GM11168 (cell line): ENCODE data around the gene VEPH1.

ENCODE experiments used
- in situ Hi-C: fragments of 300-500 bp; cut with MboI; formaldehyde crosslinking; loops from one replicate; pipeline ENCODE4 v1.12.0; 2022; ENCODE audit warnings: low sequenced_read_pairs; ENCODE audit not compliant: unreplicated experiment

Gene VEPH1

DNA sequence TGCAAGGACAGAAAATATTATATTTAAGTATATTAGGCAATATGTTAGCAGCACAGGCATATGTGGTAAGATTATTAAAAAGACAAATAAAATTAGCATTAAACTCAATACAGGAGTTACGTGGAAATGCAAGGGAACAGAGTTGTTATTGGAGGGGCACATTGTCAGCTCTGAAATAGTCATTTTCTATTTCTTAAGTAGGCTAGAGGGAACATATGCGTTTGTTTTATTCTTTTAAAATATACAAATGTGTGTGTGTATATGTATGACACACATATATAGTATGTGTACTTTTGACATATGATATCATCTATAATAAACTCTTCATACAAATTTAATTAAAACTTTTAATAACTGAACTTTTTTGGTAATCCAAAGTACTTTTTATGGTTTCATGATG is 22.8 kb upstream of the VEPH1 start:
- in situ Hi-C loops: no loop called here

DNA sequence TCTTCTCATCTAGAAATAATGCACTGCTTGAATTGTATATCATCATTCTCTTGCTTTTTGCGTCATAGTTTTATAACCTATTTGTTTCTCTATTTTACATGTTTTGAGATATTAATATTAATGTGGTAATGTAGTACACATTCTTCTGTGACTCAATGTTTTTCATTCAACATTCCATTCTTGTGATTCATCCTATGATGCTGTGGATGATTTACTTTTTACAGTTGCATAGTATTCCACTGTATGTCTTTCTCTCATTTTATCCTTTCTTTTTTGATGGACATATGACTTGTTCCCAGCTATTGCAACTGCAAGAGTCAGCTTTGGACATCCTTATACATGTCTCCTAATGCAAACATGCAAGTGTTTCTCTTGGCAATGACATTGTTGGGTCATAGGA is 20.6 kb upstream of the VEPH1 start:
- in situ Hi-C loops: no loop called here

DNA sequence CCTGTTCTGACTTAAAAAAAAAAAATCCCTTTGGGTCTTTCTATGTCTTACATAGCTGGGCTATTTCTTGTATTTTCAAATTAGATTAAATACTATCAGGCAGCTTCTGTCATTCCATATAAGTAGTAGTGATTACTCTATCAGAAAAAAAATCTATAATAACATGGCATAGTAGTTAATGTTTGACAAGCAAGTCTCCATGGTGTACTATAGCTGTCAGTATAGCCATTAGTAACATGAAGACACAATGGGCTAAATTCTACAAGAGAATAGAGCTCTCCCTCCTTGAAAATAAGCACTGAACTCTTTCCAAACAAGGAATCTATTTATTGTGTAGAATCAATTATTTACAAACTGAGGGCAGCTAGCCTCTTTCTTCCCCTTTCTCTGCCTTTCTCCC is 19.4 kb upstream of the VEPH1 start:
- in situ Hi-C loops: no loop called here

DNA sequence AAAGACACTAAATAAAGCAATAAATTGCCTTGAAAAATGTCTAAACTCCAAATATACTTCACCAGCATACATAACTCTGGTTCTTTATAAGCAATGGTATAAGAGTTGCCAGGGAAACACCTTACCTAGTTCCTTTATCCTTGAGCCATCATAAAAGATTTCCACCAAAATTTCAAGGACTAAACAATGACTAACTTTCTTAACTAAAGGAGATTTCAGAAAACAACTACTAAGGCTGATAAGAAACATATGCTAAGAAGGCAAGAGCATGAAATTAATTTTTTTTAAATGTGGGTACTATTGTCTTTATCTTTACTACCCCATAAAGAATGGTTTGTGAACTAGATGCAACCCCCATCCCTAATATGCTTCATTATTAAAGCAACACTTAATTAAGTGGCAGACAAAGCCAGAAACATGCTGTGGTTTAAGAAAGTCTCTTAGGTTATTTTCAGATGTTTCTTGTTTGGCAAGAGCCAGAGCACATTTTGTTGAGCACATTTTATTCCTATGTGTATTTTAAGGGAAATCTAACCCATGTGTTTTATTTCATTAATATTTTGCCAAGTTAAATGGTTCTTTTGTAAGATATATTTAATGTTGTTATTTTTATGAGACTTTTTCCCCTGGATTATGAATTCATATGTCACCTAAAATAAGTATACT is 17.4 kb upstream of the VEPH1 start:
- in situ Hi-C loops: no loop called here

DNA sequence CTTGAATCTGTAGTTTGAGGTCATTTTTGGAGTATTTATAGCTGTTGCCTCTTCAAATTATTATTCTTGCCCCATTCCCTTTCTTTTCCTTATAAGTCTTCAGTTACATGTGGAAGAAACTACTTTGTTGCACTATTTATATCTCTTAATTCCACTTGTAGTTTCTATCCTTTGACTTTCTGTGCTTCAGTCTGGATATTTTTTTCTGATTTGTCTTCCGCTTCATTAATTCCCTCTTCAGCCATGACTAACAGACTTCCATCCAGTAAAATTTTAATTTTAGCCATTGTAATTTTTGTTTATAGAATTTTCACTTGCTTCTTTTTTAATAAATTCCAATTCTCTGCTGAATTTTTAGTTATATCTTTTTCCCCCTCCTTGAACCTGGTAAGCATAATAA is 15.7 kb upstream of the VEPH1 start:
- in situ Hi-C loops: no loop called here

DNA sequence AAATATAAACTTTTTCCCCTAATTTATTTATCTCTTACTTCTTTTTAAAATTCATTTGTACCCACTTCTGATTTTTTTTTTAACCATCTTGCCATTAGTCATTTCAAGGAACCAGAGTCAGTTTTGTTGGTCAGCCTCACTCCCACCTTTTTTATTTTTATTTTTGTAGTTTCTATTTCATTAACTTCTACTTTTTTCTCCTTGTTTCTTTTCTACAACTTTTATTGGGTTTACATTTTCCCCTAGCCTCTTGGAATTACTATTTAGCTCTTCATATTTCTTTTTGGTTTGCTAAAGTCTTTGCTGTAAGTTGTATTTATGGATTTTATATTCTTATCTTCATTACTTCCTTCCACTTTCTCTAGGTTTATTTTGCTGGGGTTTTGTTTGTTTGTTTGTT is 13.7 kb upstream of the VEPH1 start:
- in situ Hi-C loops: no loop called here

DNA sequence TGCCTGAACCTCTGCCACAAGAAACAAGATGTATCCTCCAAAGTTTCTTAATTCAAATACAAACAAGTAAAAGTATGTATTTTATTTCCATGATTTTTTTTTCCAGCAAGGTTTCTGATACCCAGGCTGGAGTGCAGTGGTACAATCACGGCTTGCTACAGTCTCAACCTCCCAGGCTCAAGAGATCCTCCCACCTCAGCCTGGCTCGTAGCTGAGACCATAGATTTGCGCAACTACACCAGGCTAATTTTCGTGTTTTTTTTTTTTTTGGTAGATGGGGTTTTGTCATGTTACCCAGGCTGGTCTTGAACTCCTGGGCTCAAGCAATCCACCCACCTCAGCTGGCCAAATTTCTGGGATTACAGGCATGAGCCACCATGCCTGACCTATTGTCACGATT is 12.2 kb upstream of the VEPH1 start:
- in situ Hi-C loops: no loop called here

DNA sequence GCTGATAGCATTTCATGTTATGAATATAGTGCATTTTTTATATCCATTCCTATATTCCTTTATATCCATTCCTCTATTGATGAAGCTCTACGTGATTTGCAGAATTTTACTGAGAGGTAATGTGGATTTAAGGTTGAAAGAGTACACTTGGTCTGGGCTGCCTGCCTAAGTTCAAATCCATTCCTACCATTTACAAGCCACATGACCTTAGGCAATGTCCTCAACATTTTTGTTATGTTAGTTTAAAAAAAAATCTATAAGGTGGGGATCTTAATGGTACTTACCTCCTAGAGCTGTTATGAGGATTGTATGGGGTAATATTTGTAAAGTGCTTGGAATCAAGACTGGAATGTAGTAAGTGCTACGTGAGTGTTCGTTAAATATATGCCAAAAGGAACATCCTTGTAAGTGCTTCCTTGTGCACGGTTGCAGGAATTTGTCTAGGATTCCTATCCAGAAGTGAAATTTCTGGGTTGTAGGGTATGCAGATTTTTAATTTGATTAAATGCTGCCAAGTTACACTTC is 11.2 kb upstream of the VEPH1 start:
- in situ Hi-C loops: no loop called here

DNA sequence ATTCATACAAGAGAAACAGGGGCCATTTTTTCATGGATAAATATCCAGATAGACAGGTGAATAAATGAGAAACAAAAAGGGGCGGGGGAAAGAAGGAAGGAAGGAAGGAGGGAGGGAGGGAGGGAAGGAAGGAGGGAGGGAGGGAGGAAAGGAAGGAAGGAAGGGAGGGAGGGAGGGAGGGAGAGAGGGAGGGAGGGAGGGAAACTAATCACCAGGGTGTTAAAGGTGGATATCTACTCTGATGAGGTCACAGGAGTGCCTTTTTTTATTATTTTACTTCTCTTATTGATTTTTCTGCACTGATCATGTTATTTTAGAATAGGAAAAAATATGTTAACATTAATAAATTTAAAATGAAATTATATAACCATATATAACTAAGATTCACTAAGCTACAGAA is 10.4 kb upstream of the VEPH1 start:
- in situ Hi-C loops: no loop called here

DNA sequence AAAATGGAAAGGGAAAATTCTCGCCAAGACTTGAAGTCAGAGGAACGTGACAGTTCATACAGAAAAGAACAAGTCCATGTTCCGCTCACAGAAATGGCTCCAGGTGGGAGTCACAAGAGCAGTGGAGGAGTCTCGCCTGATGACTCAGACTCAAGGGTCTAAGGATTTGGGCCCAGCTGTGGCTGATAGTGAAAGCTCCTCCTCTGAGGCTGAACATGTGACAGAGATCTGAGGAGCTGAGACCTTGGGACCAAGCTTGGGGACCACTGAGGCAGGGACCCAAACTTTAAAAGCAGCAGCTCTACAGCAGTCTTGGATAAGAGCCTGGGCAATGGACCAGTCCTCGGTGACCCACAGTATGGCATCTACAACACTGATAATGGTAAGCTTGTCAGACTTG is 9.3 kb upstream of the VEPH1 start:
- in situ Hi-C loops: no loop called here

DNA sequence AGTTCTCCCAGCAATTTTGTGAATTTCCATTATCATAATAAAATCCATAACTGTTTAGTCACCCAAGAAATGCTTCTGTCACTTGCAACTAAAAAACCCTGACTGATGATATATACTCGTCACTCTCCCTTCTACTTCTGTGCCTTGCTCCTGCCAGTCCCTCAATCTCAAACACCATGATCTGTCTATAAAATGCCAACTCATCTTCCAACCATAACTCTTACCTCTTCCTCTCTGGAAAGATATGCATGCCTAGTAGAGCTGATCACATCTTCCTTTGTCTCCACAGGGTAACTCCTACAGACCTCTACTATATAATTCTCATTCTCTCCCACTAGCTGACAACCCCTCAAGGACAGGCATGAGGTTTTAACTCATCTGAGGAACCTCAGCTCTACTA is 5.2 kb upstream of the VEPH1 start:
- in situ Hi-C loops: no loop called here

DNA sequence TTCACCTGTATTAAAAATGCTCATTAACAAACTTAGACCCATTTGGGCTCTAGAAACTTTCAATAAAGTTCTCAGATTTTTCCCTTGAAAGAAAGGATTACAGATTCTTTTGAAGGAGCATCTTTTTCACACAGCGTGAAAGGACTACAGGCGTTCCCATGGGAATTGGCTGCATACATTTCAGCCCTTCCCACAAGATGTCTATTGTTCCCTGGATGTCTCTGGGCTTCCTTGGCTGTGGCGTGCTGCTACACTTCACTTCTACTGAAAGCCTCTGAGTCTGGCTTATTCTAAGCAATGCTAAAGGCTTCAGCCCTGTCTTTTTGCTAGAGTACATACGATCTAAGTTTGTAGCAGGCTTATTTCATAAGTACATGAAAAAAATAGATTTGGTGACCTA is 1.4 kb downstream of the VEPH1 start:
- in situ Hi-C loops: no loop called here

DNA sequence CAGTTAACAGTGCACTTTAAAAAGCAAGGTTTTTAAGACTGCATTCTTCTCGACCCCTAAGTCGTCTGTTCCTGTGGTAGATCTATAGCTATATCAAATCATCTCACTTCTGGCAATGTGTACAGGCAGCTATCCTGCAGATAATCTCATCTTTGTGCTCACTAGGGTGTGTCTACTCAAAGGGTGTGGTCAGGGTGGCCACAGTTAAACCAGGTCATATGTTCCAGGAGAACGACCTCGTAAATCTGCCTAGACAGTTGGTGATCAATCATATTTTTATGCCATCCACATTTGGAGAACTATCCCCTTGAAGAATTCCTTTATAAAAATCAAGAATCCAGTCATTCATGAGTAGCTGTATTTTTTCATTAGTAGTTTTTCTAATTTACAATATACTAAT is 3.0 kb downstream of the VEPH1 start:
- in situ Hi-C loops: no loop called here

DNA sequence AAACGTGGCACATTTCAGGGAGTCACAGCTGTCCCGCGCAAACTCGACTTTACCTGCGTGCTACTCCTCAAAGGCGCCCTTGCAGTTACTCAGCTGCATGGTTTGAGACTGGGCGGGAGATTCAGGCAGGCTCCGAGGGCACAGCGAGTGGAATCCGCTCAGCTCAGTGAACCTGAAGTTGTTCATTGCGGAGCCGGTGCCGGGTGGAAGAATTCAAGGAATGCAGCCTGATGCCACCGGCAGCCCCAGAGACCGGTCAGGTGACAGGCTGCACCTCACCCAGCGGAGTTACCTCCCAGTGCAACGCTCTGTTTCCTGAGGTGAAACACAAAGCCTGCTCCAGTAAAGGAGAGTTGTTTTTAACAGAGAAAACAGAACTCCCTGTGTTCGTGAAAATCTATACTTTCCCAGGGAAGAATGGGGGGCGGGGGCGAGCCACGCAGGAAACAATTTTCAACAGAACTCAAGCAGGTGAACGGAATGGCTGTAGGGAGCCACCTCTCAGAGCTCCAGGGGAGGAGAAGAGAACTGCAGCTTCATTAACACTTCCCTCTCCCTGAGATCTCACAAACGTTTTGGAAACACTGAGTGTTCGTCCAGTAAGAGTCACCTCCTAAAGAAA is 3.8 kb downstream of the VEPH1 start:
- in situ Hi-C loops: no loop called here

DNA sequence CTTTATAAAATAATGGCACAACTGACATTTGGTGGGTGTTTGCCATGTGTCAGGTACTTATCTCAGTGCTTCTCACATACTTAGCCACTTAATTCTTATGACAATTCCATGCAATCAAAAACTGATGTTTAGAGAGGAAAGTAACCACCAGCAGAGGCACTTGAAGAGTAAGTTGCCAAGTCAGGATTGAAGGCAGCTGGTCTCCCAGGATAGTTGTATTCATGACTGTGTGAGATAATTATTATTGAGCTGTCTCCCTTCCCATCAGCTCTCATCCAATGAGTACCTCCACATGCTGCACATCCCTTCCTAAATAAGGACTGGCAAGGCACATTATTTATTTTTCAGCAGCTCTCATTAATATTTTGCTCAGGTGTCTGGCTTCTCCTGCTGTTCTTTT is 4.8 kb downstream of the VEPH1 start:
- in situ Hi-C loops: no loop called here

DNA sequence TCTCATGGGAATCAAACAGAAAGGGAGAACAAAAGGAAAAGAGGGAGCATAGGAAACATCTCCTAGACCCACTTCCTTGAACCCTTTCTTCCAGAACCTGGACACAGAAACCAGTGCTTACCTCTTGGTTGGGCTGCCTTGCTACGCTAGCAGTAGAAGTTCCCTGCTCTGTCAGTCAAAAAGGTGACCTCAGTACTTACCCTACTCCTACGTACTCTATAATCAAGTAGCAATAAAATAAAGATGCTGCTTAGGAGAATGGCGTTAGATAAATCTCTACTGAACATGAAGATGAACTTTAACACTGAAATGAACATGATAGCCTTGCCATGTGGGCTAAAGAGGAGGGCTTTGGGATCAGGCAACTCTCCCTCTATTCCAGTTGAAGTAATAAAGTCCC is 7.4 kb downstream of the VEPH1 start:
- in situ Hi-C loops: no loop called here

DNA sequence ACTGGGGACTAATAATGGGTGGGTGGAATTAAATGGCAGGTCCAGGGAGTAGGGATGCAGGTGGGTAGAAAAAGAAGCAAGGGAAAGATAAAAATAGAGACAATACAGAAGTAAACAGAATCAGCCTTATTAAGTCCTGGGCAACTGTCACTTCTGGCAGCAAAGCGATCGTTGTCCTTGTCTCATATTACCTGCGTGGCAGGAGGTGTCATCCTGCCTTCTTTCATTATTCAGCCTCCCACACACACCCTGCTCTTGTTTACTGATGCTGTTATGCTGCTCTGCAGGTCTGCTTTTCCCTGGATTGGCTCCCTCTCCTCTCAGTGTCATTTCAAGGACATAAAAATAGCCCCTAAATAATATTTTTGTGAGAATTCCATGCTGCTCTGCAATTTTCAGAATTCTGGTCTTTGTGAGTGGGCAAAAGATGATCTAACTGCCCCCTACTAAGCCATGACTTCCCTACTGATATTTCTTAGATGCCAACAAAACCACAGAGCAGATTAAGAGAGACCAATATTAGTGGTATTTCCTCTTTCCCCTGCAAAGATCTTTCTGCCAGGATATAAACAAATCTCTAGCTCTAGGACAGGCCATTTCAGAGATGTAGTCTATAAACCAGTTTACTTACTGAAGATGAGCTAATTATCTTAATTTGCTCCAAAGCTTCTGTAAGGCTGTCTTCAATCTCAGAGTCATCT is 8.5 kb downstream of the VEPH1 start:
- in situ Hi-C loops: no loop called here

DNA sequence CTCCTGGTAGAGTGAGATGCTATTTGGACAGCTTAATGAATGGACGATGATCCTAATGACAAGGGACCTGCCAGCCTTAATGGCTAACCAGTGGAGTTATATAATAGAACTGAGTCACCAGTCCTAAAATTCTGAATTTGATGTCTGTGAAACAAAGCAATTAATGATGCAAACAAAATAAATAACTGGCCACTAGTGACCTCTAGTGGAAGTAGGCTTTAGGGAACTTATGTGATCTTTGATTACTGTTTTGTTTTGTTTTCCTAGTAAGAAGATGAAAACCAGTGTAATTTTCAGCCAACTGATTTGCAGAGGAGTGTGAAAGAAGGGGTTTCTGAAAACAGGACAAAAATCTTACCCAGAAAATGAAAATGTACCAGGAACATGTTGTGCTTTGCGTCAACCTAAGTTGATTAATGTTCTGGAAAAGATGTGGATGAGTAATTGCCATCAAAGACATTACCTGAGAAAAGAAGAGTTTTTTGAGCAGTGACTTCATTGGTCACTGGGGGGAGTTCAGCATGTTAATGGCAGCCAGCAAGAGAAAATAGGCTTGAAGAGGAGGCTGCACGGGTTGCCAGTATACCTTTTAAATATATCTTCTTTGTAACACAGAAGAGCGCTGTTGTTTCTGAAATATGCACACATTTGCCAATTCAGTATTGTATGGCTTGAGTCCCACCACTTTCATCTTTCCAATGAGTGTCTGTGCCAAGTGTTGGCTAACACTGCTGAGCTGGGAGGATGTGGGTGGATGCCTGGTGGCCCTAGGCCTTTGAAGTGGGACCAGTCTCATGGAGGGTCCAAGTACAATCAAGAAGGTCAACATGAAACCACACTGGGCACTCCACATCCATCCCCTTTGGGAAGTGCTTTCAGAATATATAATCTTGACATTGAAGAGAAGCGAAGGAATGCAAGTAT is 9.3 kb downstream of the VEPH1 start:
- in situ Hi-C loops: no loop called here

DNA sequence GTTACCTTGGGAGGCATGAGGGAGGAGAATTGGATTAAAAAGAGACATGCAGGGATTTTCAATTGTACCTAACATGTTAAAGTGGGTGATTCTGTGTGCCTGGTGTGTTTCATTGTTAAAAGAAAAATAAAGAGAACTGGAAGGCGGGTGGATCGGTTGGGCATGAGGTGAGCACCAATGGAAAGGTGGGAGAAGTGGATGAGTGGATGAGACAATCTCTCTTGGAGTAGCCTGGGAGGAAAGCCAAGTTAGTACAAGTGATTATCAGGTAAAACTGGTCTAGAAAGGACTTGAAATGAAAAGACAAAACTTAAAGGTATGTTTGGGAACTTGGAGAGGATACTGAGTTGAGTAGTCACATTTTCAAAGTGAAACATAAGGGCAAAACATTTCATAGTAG is 12.1 kb downstream of the VEPH1 start:
- in situ Hi-C loops: no loop called here

DNA sequence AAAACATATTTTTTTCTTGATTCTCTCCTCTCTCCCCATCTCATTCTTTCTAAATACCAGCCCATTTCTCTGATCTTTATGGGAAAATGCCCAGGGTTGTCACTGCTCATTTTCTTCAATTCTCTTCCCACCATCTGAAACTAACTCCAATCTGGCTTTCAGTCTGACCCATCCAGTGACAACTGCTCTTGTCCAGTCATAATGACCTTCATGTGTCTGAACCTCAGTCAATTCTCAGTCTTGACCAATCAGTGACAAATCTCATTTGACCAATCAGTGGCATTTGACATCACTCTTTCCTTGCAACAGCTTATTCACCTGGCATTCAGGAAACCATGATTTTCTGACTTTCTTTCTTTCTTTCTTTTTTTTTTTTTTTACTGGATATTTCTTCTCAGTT is 15.1 kb downstream of the VEPH1 start:
- in situ Hi-C loops: no loop called here

DNA sequence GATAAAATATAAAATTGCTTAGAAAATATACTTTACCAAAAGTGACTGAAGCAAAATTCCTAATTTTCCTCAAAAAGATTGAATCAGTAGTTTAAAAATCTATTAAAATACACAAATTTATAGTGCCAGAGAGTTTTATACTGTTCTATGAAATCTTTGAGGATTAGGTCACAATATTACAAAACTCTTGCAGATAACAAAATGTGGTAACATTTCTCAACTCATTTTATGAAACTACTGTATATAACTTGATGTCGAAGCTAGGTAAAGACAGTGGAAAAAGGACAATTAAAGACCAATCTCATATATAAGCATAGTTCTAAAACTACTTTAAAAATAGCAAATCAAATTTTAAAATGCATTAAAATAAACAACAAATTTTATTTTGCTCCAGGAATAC is 15.9 kb downstream of the VEPH1 start:
- in situ Hi-C loops: no loop called here
